HG02938 (cell line): Measurements from ENCODE around the gene PCDH8.

ENCODE experiments used
- ATAC-seq: cut with Tn5 transposase; IDR thresholded peaks from one replicate; pipeline ENCODE4 v1.9.1; 2021; ENCODE audit warnings: mild to moderate bottlenecking, moderate library complexity; ENCODE audit not compliant: unreplicated experiment

The PCDH8 gene

GRCh38 chr13:52848455-52849195 lies at the start of gene PCDH8:
Gene PCDH8 (minus strand): TSS chr13:52848640. CDS start chr13:52848436, 204 bp downstream.
- ATAC-seq = no peak

GRCh38 chr13:52896827-52897659 lies 48.6 kb upstream of the PCDH8 start:
- no peak for ATAC-seq

GRCh38 chr13:52894413-52894812 lies 46.0 kb upstream of the PCDH8 start:
- ATAC-seq = no peak

- ATAC-seq = no peak
Observed at GRCh38 chr13:52892925-52893324, 44.5 kb upstream of the PCDH8 start.

- ATAC-seq = no peak
Observed at GRCh38 chr13:52891706-52892105, 43.3 kb upstream of the PCDH8 start.

GRCh38 chr13:52887165-52887564 lies 38.7 kb upstream of the PCDH8 start:
- no peak for ATAC-seq

GRCh38 chr13:52885141-52885540 lies 36.7 kb upstream of the PCDH8 start:
- ATAC-seq = no peak

GRCh38 chr13:52884429-52885010 lies 36.1 kb upstream of the PCDH8 start:
- no peak for ATAC-seq

GRCh38 chr13:52882785-52883184 lies 34.3 kb upstream of the PCDH8 start:
- ATAC-seq = no peak

- ATAC-seq = no peak
Observed at GRCh38 chr13:52879950-52880741, 31.7 kb upstream of the PCDH8 start.

- no peak for ATAC-seq
Observed at GRCh38 chr13:52878831-52879230, 30.4 kb upstream of the PCDH8 start.

GRCh38 chr13:52870143-52870542 lies 21.7 kb upstream of the PCDH8 start:
- ATAC-seq = no peak

GRCh38 chr13:52869621-52870020 lies 21.2 kb upstream of the PCDH8 start:
- no peak for ATAC-seq

GRCh38 chr13:52869050-52869449 lies 20.6 kb upstream of the PCDH8 start:
- no peak for ATAC-seq

GRCh38 chr13:52868190-52868589 lies 19.8 kb upstream of the PCDH8 start:
- no peak for ATAC-seq

GRCh38 chr13:52864941-52865340 lies 16.5 kb upstream of the PCDH8 start:
- ATAC-seq = no peak

GRCh38 chr13:52862358-52863206 lies 14.1 kb upstream of the PCDH8 start:
- no peak for ATAC-seq

GRCh38 chr13:52852444-52852843 lies 4.0 kb upstream of the PCDH8 start:
- no peak for ATAC-seq

GRCh38 chr13:52851137-52851962 lies 2.9 kb upstream of the PCDH8 start:
- peak; percentile 83 for ATAC-seq
